ENCODE measurements around the gene SLC24A3.

Gene SLC24A3

DNA sequence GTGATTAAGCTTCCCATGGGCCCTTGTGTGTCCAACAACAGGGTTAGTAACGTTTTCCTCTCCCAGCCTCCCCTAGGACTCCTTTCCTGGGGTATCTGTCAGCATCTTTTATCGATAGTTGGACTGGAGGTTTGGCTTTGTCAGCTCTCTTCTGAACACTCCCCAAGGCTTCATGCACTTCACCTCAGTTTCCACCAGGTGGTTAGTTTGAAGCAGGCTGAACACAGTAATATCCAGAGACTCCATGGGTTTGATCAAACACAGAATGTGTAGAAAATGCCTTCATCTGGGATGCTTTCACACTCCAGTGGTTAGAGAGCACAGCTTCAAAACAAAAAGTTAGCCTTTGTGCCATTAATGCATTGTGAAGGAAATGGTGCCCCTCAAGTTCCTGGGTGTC is 139.1 kb downstream of the SLC24A3 start:
- DNase-seq = no peak

DNA sequence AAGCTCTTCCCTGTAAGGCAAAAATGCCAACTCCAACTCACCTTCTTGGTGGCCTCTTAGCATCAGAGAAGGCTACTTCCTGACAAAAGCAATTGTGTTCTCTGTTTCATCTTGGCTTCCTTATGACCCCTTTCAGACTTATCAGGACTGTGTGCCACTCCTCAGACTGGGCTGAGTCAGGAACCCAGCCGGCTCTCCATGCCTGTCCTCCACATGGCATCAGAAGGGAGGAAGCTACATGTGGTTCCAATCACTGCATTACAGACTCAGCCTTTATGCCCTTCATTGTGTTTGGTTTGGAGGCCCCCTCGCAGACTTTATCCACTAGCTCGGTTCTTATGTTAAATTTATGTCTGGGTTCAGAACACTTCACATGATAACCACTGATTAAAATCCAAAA is 142.5 kb downstream of the SLC24A3 start:
- no peak for DNase-seq

DNA sequence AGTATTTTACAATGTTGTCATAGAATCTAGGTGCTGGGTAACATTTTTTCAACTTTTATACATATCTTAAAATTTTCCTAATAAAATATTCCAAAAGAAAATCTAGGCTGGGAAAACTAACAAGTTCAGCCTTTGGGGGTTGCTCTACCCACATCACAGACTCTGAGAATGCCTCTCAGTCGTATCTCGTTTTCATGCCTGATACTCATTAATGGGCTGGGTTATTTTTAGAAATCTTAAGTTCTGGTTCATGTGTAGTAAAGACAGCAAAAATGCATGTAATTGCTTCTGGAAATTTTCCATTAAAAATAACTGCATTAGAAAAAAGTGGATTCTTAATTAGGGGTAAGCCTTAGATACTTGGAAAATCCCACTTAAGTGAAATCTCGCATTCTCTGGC is 149.3 kb downstream of the SLC24A3 start:
- DNase-seq = no peak

DNA sequence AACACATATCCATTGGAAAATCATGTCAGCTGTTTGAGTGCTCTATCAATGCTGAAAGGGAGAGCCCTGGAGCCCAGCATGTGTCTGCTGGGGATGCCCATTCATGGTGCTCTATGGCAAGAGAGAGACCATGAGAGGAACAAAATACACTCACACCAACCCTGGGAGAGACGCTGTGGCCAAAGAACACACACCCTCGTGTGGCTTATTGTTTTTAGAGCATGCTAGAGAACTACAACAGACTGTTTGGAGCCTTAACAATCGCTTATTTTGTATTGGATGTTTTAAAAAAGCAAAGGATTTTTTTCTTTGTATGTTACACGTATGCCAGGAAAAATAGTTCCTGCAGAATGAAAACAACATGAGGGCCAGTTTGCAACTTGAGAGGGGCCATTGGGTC is 151.0 kb downstream of the SLC24A3 start:
- no peak for DNase-seq

DNA sequence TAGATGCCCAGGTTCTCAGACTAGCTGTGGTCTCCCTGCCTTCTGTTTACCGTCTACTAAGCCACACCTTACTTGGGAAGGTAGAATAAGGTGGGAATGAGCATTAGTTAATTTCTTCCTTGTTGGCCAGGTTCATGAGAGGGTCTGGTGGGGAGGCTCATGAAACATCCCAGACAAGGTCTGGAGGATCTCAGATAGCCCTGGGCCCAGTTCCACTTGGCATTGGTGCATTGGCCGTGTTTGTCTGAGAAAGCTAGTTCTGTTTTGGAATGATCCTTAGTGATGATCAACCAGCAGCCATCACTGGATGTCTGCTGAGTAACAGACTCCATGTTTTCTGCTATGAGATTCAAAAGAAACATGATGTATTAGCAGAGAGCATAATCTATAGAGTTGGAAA is 155.1 kb downstream of the SLC24A3 start:
- no peak for DNase-seq

DNA sequence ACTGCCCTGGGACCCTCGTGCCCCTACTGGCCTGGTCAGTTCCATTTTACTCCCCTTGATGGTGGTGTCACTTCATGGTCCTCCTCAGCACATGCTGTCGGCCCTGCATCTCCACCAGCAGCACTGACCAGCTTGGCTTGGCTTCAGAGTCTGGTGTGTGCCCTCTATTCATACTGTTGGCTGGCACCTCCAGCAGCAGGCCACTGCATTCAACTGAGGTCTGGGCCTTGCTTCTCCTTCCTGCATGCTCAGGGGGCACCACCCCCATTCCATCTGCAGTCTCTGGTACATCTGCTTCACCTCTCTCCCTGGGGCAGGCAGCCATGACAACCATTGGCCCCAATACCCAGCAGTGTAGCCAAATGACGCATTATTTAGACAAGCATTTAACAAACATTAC is 155.9 kb downstream of the SLC24A3 start:
- no peak for DNase-seq

DNA sequence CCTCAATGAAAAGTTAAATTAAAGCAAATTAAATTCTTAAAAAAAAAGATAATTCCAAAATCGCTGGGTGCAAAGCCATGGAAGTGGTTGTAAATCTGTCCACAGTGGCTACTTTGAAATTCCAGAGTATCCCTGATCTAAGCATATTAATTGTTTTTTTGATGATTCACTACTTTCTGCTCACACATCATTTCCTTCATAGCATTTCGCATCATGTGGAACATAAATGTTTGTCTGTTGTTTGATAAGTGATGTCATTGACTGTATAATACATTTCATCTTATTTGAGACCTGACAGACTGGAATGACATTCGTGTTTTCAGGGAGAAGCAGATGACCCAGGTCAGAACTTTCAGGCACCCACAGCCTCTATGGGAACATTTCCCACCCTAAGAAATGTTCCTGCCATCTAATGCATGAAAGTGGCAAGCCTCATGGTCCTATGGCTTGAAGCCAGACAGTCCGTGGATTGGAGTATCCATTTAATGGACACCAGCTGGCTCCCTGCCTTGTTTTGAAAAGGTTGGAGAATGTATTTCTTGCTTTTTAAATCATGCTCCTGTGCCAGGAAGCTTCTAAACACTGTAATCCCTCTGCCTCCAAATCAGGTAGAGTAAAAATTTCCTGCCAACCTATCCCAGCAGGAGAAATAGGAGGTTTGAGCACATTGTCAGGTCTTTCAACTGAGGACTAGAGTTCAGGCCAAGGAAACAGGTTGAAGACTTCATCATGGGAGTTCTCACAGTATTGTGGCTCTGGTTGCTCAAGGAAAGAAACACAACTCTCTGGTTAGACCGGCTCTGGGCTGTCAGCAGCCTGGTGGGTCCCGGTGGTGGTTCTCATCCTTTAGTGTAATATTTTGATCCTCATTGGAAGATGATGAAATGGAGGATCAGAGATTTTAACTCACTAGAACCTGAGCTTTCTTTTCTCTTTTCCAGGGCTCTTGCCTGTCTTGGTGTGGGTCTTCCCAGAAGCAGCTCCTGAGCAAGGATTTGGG is 157.9 kb downstream of the SLC24A3 start:
- DNase-seq = no peak

DNA sequence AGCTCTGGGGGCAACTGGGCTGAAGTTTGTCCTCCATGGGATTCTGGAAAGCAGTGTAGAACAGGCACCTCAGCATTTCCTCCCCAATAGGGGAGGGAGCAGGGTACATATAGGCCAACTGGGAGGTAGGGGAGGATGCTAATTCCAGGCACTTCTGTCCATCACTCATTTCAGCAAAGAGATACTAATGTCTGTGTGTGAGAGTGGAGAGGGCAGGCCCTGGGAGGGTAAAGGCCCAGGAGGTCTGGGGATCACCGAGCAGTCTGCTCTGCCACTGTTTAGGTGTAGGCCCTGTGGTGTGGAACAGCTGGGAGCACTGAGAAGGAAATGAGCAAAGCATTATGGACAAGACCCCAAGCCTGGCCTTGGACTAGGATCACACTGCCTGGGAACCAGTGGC is 158.7 kb downstream of the SLC24A3 start:
- DNase-seq = no peak

DNA sequence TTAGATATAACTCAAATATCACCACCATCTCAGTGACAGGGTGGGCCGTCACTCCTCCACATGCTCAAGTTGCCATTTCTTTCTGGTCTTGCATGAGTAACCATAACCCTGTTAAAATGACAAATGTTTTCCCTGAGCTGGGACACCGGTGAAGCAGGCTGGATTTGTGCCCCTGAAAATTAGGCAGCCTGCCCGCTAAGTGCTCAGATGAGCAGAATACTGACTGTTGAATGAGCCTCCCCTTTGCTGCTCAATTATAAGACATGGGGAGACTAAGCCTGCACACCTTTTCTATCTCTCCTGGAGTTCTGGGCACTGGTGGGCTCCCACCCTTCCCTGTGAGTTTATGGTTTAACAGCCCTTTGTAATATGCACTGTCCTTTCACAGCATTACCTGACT is 161.8 kb downstream of the SLC24A3 start:
- DNase-seq = no peak

DNA sequence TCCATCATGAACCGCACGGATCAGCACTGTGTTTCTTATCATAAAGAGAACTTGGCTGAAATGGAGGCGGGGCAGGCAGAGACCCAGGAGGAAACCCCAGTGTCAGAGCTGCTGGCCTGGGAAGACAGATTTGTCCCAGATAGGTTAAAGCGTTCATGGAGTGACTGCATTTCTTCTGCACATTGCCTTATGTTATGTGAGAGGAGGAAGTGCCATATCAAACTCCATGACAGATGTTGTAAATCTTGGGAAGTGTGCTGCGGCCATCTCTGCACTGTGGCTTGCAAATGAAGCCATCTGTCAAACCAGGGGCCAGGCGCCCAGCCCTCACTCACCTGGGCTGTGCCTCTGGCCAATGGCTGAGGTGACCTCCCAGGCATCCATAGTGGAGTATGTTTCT is 163.0 kb downstream of the SLC24A3 start:
- DNase-seq = no peak

DNA sequence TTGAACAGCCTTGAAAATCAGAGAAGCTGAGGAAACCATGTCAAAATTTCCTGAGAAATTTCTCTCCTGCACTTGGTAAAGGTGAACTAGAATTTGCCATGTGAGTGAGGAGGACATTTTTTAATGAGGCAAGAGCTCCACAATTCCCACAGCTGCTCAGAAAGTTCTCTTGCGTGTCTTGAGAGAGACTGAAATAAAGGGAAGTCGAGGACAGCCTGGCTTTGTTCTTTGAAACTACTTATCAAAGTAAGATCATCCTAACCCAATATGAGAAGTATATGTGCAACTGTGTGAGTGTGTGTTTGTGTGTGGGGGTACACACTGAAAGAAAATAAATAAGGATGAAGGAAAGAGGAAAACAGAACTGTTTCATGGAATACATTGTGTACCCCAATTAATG is 163.4 kb downstream of the SLC24A3 start:
- DNase-seq = no peak

DNA sequence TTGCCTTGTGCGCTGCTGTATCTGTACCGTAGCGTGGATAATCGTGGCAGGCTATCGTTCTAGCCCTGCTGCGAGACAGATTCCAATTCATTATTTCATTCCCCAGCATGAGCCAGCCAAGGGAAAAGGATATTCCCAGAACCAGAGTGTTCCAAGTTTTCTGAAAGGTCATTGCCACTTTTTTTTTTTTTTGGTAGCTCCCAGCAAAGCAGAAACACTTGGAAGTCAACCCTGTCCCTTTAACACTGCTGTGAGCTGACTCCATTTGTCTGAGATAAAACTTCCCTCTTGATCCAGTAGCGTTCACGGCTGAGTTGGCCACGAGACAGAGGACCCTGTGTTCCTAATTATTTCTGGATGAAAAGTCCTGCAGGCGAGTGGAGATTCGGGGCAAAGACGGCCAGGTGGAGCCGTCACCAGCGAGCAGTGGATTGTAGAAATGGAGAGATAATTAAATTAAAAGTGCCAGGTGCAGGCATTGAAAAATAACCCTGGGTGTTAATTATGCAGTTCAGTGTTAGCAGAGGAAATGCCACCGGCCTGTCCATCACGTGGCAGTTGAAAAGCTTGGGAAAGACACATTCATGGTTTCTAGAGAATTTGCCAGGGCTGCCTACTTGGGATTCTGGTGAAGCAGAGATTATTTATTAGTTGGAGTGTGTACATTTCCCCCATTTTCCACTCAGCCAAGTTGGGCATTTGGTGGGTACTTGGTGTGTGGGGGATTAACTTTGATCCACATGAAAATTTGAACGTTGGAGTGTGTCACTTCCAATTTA is 164.2 kb downstream of the SLC24A3 start:
- peak; percentile 38 for DNase-seq

DNA sequence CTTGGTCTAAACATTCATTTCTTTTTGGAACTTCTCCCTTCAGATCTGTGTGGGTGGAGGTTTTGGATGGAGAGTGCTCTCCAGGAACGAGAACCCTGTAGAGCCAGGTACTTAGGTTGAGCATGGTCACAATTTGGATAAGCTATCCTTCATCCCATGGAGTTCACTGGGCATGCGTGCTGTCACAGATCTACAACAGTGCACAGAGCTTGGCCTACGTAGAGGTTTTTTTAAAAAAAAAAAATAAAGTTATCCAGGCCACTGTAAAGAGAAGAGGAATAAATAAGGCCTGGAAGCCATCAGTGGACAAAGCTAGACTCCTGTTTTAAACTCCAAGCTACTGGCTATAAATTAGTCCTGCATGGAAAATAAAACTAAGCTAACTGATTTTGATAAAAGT is 165.6 kb downstream of the SLC24A3 start:
- DNase-seq = no peak

DNA sequence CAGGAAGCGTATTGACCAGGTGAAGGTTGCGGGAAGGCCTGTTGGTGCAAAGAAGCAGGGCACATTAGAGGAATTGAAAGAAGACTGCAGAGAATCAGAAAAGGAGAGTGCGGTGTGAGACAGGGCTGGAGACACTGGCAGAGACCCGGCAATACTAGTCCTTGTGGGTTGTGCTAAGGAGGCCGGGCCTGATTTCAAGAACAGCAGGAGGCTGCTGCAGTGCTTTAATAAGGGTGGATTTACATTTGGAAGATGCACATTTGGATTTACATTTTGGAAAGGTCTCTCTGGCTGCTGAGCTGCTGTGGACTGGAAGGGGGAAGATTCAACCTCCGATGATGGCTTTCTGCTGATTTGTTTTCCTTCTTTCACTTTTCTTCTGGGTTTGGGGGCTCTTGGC is 167.8 kb downstream of the SLC24A3 start:
- DNase-seq = no peak

DNA sequence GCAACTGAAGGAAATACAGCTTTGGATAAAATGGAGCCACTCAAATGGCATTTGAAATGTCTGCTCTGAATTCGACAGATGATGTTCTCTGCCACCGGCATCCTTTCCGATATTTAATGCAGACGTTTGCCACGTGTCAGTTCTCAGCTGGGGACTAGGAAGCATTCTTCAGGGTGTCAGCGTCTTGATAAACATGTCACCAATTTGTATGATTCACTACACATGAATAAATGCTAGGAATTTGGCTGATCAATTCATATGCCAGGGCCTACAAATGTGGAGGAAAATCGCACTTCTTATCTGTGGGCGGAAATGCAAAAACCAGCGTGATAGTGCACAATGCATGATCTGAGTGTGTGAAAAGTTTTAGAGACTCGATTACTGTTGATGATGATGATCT is 169.5 kb downstream of the SLC24A3 start:
- DNase-seq = no peak

DNA sequence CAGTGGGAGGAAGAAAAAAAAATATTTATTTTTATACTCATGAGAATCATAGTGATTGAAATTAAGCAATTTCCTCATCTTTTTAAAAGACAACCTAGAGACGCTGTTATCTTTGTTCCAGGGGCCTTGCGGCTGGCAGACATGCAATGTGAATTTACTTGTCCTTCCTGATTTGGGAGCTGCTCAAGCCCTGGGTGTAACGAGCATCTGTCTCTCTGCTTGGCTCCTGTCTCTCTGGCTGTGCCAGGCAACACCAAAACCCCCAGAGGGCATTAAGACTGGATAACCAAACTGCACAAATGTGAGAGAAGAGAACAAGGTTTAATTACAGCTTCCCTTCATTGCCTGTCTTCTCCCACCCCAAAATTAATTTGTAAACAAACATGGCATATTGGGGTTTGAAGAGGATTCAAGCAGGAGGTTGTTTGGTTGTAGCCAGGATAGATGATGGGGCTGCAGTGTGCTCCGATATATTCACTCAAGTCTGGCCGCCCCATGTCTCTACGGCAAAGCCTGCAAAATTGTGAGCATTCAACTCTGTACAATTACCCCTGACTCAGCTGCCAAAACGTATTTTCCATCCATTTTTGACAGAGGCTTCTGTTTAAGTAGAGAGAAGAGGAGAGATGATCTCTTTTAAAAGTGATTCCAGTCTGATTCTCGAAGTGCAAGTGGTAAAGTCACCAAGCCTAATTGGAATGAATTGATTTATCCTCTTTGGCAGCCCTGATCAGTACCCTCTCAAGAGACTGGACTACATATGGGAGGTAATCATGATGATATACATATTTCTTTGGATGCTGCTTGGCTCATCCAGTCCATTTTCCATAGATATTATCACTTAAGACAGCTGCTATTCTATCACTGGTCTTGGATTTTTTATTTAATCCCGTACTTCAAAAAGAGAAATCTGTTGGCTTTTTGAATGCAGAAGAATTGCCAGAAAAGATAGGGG is 170.2 kb downstream of the SLC24A3 start:
- DNase-seq = peak; percentile 11

DNA sequence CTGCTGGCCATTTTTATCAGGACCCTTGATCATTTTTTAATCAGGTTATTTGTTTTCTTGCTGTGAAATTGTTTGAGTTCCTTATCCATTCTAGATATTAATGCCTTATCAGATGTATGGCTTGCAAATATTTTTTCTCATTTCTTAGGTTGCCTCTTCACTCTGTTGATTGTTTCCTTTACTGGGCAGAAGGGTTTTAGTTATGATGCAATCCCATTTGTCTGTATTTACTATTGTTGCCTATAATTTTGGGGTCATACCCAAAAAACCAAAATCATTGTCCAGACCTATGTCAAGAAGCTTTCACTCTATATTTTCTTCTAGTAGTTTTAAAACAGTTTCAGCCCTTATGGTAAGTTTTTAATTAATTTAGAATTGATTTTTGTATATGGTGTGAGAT is 172.5 kb downstream of the SLC24A3 start:
- DNase-seq = no peak

DNA sequence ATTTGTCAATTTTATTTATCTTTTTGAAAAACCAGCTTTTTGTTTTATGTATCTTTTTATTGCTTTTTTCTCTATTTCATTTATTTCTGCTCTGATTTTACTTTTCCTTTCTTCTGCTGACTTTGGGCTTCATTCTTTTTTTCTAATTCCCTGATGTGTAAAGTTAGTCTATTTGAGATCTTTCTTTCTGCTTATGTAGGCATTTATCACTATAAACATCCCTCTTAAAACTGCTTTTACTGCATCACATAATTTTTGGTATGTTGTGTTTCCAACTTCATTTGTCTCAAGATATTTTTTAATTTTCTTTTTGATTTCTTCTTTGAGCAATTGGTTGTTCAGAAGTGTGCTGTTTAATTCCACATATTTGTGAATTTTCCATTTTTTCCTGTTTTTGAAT is 174.8 kb downstream of the SLC24A3 start:
- no peak for DNase-seq

DNA sequence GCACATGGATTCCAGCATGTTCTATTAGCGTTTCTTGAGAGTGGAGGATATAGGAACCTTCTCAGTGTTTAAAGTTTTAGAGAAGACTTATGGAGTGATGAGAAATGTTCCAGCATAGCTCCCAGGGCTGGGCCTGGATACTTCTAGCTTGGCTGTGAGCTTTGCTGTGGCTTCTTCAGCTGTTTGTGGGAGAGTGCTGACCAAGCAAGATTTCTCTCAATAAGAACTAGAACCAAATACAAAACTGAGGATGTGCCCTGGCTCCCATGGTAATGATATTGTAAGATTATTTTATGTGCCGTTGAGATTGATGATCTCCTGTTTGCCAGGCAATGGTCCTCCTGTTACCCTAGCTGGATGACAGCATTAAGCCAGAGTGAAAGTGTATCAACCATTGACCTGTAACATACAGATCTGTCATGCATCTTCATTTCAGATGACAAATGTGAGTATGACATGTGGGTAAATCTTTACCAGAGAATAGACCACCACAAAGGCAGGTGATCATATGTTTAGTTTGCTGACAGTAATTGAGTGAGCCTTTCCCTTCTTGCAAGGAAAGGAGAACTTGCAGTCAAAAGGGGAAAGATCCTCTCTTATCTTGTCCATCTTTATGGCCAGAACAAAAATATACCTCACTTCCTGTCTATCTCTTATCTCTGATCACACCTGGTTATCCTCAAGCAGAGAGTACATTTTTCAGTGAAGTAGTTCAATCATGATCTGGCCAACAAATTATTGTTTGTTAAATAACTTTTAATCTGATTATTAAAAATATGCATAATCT is 180.1 kb downstream of the SLC24A3 start:
- DNase-seq = no peak

DNA sequence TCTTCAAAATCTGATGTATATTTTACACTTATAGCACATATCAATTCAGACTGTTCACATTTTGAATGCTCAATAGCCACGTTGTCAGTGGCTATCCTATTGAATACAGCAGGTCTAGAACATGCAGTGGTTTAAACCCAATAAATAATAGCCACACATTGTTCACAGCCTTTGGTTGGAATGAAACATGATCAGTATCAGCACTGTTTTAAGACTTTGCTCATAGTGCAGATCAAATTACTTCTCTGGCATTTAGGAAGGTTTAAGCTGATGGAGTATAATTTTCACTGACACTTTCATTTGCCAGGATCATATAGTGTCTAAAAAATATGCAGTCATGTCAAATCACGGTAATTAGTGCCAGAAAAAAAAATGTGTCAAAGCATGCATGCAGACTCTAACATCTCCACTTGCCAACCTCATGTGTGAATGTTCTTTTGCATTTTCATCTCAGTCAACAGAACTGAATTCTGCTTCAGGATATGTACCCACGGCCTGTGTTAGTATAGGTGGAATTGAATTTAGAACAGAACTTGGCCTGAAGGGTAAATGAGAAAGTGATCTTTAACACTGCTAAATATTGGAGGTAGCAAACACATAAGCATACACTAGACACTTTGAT is 184.1 kb downstream of the SLC24A3 start:
- no peak for DNase-seq

DNA sequence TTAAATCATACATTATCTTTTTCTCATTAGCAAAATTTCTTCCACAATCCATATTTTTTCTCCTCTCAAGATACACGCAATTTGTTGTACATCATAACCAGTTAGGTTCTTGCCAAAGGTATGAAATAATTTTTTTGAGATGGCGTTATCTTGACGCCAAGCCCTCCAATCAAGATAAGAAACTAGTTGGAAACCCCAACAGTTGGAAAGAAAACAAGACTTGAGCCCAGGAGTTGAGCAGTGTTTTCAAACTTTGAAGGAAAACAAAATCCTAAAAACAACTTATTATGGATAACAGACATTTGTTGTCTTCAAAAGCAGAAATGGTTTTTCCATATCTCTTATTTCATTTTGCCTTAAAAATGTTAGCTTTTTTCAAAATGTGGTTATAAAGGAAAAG is 184.8 kb downstream of the SLC24A3 start:
- DNase-seq = no peak

DNA sequence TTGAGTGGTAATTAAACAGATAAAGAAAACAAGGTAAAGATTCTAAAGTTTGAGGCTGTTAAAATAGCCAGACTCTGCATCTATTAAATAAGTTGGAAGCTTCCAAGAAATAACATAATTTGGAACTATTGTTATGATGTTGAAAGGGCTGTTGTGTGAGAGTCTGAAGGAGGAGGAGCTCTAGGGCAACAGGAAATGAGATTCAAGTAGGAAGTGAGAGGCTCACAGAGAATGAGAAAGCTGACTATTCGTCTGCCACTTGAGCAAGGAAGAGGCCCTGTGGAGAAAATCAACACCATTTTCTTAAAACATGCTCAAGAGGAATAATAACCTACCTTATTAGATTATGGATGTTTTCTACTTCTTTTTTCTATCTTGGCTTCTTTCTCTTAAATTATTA is 185.2 kb downstream of the SLC24A3 start:
- no peak for DNase-seq

Measured in NCI-H69 (cell line).